ENCODE results near the gene GLS. TPM values are rescaled to one million over a fixed set of nuclear protein-coding genes. Genes with fewer than 3 reads are reported as not detected.

The GLS gene
- total RNA-seq, 1 donor from 2014 or later: 185 TPM

DNA sequence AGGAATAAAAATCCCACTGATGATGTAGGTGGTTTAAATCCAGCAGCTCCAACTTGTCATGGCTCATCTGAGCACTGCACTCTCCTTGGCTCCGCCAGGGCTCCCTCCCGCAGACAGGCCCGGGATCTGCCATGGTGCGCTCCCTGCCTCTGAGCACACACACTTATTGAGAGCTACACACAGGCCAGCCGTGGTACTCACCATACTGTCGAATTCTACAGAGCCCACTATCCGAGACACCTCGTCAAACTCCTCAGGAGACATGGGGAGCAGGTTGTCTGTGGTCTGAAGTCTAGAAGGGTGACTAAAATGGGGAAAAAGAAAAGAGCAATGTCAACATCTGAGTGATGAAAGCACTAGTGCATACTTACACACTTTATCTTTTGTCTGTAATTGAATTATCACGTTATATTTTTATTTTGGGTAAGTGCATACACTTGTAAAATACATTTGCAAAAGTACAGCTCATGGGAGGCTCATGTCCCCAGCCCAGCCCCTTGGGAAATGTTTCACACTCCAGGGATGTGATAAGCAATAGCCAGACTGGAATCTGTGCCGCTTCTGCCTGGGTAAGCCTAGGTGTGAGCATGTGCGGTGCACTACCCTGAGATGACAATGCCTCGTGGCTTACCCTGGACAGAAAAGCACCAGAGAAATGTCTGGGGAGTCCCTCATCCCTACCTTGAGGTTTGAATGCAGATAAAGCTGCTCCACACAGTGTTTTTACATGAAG is 94.2 kb downstream of the GLS start:
- H3K4me1 Mint-ChIP-seq: peaks cover 20% of the 10 kb centered on the region
- no peak overlapping the region for H3K27ac Mint-ChIP-seq
- H3K36me3 Mint-ChIP-seq: peaks cover 84% of the 10 kb centered on the region
- TF ChIP-seq, protein P1, sequence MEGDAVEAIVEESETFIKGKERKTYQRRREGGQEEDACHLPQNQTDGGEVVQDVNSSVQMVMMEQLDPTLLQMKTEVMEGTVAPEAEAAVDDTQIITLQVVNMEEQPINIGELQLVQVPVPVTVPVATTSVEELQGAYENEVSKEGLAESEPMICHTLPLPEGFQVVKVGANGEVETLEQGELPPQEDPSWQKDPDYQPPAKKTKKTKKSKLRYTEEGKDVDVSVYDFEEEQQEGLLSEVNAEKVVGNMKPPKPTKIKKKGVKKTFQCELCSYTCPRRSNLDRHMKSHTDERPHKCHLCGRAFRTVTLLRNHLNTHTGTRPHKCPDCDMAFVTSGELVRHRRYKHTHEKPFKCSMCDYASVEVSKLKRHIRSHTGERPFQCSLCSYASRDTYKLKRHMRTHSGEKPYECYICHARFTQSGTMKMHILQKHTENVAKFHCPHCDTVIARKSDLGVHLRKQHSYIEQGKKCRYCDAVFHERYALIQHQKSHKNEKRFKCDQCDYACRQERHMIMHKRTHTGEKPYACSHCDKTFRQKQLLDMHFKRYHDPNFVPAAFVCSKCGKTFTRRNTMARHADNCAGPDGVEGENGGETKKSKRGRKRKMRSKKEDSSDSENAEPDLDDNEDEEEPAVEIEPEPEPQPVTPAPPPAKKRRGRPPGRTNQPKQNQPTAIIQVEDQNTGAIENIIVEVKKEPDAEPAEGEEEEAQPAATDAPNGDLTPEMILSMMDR (IDR thresholded peaks at IDR 0.05; ENCODE audit: unreplicated experiment): no peak
- H3K9me3 Mint-ChIP-seq: no peaks in the 10 kb centered on the region
- H3K4me3 Mint-ChIP-seq: no peak overlapping the region
- DNase-seq (ENCODE audit: low spot score in 2 of 2, unreplicated experiment in 2 of 2): no peak
- H3K27me3 Mint-ChIP-seq (ENCODE audit: low read depth): no peaks in the 10 kb centered on the region

DNA sequence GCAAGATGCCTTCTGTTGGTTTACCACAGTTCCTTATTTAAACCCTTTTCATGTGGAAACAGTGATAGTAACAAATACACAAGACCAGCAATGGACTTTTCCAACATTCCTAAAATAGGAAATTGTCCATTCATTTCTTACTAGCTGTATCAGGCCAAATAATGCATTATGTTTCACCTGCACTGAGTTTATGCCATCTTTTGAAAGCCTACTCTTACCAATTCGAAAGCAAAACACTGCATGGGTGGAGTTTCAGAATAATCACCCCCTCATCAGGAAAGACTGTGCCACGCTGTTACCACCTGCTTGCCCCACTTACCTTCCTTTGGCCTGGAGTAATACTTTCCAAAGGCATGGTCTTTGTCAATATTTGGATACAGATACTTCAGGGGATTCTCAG is 95.9 kb downstream of the GLS start:
- TF ChIP-seq, protein P1 (IDR thresholded peaks at IDR 0.05; ENCODE audit: unreplicated experiment): no peak
- no peak overlapping the region for H3K27ac Mint-ChIP-seq
- peaks cover 37% of the 10 kb centered on the region for H3K4me1 Mint-ChIP-seq
- peaks cover 75% of the 10 kb centered on the region for H3K36me3 Mint-ChIP-seq
- DNase-seq (ENCODE audit: low spot score in 2 of 2, unreplicated experiment in 2 of 2): no peak
- no peak overlapping the region for H3K4me3 Mint-ChIP-seq
- H3K27me3 Mint-ChIP-seq (ENCODE audit: low read depth): no peaks in the 10 kb centered on the region
- no peaks in the 10 kb centered on the region for H3K9me3 Mint-ChIP-seq

DNA sequence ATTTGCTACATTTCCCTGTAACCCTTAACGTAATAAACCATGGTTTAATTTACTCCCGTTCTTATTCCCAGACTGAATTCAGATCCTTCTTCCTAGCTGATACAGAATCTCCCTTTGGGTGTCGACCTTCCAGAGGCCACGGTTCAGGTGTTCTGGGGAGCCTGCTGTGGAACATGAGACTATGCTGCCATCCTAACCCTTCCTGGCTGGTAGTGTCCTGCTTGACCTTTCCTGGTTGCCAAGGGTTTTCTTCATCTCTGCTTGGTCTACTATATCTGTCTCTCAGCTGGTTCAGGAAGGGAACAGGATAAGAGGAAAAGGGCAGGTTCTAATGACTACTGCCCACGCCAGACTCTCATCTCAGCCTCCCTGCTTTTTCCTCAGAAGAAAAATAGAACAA is 96.9 kb downstream of the GLS start:
- Mint-ChIP-seq H3K9me3 (no peaks in the 10 kb centered on the region), H3K4me3 (no peak overlapping the region), H3K27ac (no peak overlapping the region), H3K27me3 (ENCODE audit: low read depth) (no peaks in the 10 kb centered on the region), H3K4me1 (peaks cover 41% of the 10 kb centered on the region), H3K36me3 (peaks cover 73% of the 10 kb centered on the region)
- TF ChIP-seq, protein P1 (IDR thresholded peaks at IDR 0.05; ENCODE audit: unreplicated experiment): no peak
- DNase-seq (ENCODE audit: low spot score in 2 of 2, unreplicated experiment in 2 of 2): no peak

DNA sequence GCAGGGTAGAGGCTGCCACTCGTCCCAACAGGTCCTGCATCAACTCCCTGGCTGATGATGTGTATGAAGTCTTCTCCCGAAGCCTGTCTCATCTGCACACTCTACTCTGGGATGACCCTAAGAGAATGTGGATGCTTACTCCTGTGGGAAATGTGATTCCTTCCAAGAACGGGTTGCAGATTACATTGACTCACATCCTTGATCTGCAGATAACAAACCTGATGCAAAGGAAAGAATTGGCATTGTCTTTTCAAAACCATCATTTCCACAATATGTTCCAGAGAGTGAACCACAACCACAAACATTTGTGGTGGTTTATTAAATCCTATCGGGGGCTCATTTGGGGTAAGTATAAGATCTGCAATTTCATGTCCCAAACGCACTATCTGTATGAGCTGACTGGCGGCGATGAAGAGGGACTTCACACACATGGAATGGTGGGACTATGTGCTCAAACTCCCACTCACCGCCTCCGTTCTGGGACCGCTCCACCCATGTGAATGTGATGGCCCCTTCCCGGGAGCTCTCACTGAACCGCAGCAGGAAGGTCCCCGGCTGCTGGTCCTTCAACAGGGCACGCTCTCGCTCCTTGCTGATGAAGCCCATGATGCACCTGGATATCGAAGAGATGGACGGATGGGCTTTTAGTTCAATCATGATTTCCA is 97.9 kb downstream of the GLS start:
- TF ChIP-seq, protein P1 (IDR thresholded peaks at IDR 0.05; ENCODE audit: unreplicated experiment): no peak
- no peak for DNase-seq (ENCODE audit: low spot score in 2 of 2, unreplicated experiment in 2 of 2)
- no peak overlapping the region for H3K27ac Mint-ChIP-seq
- no peak overlapping the region for H3K4me3 Mint-ChIP-seq
- no peaks in the 10 kb centered on the region for H3K9me3 Mint-ChIP-seq
- no peaks in the 10 kb centered on the region for H3K27me3 Mint-ChIP-seq (ENCODE audit: low read depth)
- H3K36me3 Mint-ChIP-seq: peaks cover 77% of the 10 kb centered on the region
- peaks cover 41% of the 10 kb centered on the region for H3K4me1 Mint-ChIP-seq

DNA sequence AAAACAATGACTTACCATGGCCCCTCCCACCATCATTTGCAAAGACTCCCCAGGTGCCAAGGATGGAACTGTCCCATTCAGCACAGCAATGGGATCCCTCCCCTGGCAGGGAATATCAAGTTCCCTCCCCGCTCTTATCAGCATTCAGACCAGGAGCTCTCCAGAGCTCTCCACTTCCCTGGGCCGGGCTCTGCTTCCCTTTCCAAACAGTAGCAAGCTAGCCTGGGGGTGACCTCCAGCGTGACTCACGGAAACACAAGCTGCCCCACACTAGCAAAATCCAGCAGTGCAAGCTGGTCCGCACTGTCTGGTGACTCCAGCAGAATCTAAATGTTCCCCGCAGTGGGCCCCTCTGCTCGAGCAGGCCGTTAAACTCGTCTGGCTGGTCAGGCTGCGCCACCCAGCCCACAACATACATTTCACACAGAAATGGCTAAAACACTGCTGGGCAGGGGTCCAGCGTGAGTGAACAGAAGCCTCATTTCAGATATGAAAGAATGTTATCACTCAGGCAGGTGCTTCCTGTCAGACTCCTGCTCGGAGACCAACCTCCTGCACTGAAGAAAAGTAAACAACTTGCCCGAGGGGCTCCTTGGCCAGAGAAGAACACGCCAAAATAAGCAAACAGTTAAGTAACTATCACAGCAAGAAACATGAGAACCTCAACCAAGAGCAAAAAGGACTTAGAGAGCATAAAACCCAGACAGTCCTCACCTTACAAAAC is 99.4 kb downstream of the GLS start:
- TF ChIP-seq, protein P1 (IDR thresholded peaks at IDR 0.05; ENCODE audit: unreplicated experiment): no peak
- no peaks in the 10 kb centered on the region for H3K27me3 Mint-ChIP-seq (ENCODE audit: low read depth)
- DNase-seq (ENCODE audit: low spot score in 2 of 2, unreplicated experiment in 2 of 2): peak; percentile 62 to 83
- no peaks in the 10 kb centered on the region for H3K9me3 Mint-ChIP-seq
- peak overlapping the region; percentile 96 for H3K27ac Mint-ChIP-seq
- H3K4me1 Mint-ChIP-seq: peaks cover 34% of the 10 kb centered on the region
- H3K4me3 Mint-ChIP-seq: peak overlapping the region; percentile 45
- peaks cover 77% of the 10 kb centered on the region for H3K36me3 Mint-ChIP-seq
